GM21390 (cell line): ENCODE results near the gene ARHGAP15.

Source experiments
- ATAC-seq: cut with Tn5 transposase; IDR thresholded peaks from one replicate; pipeline ENCODE4 v1.9.1; 2021; ENCODE audit not compliant: unreplicated experiment

ARHGAP15 gene

DNA sequence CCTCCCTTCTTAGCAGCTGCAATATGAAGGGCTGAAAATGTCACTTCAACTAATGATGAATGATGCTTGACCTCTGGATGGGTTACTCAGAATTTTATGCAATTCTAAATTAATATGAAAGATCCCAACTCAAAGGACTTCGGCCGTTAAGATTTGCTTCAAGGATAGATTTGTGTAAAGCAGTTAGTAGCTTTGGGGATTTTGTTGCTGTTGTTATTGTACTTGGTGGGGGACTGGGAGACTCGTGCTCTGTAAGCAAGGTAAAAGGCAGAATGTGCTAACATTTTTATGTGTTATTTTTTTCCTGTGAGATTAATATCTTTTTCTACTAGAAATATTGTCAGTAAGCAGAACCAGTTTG, 478.8 kb downstream of the ARHGAP15 start:
- ATAC-seq: no peak

DNA sequence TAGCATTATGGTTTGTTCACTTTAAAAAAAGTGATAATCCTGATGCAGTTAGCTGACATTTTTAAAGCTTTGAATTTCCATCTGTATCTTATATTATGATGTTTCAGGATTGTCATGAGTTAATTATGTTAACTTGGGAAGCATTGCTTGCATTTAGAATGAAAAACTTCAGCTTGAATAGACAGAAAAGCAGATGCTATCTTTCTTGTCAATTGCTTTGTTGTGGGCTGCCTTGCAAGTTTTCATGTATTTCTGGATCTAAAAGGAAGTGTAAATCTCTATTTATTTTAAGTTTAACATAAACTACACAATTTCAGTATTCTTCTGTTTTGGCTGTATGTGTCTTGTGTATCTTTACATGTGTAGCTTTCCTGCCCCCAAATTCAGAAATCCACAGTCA, 479.5 kb downstream of the ARHGAP15 start:
- ATAC-seq: no peak

DNA sequence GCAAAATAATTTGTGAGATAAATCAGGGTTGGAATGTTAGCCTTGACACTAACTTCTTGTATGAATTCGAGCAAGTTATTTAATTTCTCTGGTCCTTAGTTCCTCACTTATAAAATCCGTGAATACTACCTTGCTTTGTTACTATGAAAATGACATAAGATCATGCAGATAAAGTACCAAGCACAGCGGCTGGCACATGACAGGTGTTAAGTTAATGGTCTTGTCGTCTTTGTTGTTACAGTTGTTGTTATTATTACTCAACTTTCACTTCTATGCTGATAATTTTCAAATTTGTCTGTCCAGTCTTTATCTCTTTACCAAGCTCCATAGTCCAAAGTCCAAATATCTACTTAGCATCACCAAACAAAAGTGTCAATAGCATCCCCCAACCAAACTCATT, 482.1 kb downstream of the ARHGAP15 start:
- ATAC-seq: no peak

DNA sequence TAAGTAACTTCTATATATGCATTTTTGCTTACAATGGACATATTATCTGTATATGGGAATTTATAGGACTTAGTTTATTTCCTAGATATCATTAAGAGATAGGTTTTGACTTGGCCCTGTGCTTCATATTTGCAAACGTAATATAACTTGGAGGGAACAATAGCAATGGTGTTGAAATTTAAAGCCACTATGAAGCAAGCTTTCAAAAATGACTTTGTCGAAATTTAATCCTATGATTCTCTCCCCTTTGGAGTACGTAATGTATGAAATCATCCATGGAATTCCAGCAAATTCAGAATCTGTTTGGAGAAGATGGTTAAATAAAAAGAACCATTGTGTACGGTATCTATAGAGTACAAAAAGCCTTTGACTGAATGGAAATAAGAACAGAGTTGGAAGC, 486.3 kb downstream of the ARHGAP15 start:
- ATAC-seq: no peak

DNA sequence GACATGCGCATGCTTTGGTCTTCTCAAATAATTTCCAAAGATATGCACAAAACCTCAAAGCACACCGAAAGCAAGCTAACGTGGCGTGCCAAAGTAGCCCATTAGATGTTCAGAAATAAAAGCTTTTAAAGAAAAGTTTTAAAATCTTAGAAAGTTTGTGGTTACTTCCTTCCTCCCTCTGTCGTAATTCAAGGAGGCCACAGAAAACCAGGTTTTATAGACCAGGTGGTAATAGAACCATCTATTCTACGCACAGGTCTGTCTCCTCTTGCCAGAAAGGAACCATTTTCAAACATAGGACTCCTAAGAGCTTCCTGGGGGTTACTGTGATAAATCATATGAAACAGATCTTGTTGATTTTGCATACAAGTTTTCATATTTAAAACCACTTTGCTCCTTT, 487.2 kb downstream of the ARHGAP15 start:
- no peak for ATAC-seq

DNA sequence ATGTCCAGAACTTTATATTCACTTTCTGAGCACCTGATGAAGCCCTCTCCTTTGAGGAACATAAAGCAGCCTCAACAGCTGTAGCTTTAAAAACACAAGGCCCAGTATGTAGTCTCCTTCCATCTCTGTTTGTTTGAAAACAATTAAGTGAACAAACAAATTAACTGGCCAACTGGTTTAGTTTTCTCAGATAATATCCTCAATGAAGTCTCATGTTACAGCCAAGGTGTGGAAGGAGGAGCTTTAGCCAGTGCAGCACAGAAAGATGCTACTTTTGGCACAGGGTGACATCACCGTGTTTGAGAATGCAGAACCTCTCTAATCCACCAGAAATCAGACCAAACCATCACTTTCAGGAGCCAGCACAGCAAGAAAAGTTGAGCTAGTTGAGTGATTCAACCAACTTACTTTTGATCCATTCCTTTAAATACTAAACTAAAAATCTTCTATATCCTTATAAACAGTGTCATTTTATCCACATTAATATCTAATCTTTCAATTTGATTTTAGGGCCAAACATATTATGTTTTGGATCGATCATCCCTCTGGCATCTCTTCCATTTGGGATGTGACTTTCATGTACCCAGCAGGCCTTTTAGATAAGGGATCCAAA, 488.7 kb downstream of the ARHGAP15 start:
- no peak for ATAC-seq

DNA sequence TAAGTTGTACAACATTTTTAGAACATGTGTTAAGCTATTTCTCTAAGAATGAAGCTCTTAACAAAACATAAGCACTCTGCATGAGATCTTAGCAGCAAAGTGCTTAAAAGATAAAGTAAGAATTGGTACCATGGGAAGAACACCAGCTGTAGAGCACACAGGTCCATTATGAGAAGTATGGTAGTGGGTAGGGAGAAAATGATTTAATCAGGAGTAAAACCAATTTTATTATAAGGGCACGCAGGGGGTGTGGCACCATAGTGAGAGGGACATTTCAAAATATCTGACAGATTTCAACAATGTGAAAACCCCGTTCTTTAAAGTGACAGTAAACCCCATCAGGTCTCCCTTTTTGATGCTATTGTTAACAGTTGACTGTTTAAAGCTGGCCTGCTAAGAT, 492.9 kb downstream of the ARHGAP15 start:
- ATAC-seq: no peak

DNA sequence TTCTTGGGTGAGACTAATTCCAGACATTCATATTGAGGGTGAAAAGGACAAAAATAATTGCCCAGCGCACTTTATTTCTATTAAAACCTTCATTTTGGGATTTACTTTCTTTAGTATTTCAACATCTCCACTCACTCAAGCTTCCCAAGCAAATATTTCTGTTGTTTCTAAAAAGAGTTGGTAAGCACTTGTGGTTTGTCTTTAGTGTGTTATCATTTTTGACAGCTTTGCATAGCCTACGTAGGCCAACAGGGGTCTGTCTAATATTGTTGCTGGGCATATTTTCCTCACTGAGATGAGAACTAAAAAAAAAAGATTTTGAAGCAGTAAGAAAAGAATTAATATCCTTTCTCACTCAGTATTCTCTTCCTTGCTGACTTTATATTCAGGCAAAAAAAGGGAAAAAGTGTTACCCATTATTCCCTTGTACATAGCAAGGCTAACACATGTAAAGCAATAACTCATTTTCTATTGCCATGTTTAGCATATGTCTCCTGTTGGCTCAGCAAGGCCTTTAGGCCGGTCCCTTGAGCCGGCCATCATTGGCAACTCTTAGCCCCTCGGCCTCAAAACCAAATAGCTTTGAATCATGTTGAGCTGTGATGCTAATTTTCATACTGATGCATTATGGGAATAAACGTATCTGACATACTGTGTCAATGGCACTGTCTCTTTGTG, 494.2 kb downstream of the ARHGAP15 start:
- no peak for ATAC-seq

DNA sequence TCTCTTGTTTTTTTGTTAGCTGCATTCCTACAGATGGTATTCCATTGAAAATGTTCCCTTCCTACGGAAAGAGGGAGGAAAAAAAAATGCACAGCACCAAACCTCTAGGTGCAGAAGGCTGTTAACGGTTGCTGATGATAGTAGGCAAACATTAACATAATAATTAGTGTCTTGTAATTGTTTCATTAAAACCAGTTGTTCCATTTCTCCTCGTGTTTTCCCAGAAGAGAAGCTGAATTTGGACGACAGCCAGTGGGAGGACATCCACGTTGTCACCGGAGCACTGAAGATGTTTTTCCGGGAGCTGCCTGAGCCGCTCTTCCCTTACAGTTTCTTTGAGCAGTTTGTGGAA, 494.7 kb downstream of the ARHGAP15 start:
- ATAC-seq: no peak

DNA sequence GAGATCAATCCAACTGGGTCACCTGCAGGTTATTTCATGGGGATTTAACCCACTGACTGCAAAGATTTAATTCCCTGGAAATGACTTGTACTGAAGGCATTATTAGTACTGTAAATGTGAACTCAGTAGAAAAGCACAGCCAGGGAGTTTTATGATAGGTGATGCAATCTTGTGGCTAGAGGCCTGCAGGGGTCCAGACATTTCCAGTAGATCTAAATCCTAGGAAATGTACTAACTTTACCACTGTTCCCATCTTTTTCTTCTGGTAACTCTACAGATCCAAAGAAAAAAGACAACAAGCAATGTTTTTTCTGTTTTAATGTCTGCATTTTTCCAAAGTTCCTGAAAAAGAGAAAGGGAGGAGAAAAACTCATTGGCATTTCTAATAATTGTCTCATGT, 500.1 kb downstream of the ARHGAP15 start:
- ATAC-seq: no peak

DNA sequence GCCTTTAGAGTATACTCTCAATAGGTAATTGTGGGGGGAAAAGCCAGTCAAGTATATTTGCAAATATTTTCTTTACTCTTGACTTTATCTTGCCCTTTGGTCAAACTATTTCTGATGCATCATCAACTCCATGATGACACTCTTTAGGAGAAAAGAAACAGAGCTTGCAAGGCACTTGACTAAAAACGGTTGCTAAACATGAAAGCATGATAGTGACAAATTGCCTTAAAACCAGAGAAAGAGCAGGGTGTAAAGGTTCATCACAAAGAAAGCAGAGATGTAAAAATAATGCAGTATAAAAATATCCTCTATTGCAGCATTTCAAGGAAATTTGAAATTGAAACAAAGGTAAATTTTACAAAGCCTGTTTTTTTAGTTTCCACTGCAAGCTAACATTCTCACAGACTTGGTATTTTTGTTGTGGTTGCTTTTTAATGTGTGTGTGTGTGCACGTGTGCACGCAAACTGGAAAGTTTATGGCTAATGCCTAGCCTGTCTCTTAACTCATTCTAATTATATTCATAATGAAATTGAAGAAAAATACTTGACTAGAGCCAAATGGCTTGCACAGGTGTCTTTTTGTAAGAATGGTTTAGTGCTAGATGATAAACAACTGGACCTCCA, 503.6 kb downstream of the ARHGAP15 start:
- ATAC-seq: no peak

DNA sequence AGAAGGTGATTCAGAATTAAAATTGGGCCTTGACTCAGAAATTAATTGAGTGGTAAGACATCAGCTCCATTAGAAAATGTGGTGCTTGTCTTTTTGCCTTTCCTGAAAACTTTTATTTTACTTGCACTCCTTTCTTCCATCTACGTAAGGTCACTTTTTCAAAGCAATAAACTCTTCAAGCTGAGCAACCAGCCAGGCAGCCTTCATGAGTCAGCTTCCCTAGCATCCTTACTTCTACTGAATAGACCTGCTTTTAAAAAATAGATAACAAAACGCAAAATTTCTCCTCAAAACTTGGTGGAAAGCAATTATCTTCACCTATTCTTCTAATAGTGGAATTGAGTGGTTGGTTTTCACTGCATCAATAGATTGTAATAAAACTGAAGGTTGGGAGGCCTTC, 504.2 kb downstream of the ARHGAP15 start:
- no peak for ATAC-seq

DNA sequence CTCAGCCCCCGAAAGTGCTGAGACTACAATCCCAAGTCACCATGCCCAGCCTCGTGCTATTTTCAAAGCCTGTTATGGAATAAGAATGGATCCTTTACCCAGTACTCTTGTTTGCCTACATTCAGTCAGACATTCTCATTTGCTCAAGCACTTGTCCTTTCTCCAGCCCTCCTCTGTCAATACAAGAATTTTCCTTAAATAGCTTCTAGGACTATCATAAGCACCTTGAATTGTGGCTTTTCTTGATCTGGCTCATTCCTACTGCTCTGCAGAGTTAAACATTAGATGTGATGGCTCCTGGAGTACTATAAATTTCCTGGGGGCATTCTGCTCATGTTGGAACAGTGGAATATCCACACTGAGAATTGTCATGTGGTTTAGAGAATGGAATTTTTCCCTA, 506.1 kb downstream of the ARHGAP15 start:
- ATAC-seq: no peak

DNA sequence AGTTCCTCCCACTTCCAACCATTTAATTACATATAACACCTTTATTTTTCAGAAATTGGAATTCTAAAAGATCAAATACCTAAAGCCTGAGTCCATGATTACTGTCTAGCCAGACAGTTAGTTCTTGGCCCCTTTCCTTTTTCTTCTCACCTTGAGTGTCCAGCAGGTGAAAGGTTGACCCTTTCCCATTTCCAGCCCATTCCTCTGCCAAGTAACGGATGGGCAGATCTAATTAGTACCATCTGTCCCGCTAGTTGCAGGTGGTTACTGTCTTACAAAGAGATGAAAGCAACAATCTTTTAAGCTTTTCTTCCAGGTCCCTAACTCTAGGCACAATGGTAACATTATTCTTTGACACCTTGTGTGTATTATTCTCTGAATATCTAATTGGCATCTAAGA, 506.7 kb downstream of the ARHGAP15 start:
- no peak for ATAC-seq

DNA sequence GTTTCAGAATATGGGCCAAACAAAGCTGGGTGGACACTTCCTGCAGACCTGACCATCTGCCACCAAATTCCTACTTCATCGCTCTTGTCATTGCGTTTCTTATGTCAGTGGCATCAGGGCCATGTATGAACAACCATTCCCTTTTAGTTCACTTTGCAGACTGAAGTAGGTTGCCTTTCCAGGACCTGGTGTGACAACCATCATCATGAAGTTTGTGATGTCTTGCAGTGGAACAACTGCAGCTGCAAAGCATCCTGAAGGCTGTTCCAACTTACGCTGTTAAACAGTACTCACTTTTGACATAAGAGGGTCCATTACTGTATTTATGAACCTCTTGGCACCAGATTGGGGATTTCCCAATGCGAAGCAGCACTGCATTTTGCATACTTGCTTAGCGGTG, 511.6 kb downstream of the ARHGAP15 start:
- ATAC-seq: no peak

DNA sequence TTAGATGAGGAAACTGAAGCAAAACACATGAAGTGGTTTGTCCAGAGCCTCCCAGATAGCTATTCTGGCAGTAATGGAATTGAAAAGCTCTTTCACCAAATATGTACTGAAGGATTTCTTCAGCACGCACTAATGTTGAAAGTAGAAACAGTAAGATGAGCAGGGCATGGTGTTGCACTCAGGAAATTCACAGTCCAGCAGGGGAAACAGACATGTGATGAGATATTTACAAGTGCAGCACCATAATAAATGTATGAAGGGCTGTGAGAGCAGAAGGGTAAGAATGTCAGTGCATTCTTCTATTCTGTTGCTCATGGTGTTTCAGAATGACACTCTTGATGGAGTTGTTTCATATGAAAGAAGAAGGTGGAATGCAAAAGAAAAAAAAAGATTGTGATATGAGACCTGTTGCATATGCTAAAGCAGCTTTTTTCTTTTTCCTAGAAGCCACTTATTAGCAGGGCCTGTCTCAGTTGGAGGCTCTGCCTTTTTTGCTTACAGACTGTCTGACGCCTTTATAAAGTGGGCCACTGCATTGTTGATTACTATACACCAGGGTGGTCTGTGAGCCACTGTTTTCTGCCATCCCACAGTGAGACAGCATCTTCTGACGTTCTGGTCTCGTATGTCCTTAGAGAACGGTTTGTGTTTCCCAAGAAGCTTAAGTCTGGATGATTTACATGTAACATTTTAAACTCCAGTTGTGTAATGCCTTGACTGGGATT, 516.9 kb downstream of the ARHGAP15 start:
- ATAC-seq: no peak

DNA sequence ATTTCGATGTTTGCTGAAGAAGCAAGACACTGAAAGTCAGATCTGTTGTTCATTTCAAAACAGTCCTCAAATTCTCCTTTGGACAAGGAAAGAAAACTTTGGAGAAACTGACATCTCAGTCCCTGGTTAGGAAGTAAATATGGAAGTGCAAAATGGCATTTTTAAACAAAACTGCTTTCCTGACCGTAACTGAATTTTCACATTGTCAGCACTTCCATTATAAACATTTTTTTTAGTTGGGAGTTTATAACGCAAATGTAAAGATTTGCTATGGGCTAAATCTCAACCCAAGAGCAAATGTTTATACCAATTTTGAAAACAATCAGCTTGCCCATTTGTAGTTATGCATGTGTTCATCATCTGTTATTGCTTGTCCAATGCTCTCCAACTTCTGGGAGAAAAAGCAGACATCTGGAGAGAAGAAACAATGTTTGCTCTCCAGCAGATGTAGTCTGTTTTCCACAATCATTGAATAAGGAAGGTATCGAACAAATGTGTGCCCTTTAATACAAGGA, 520.1 kb downstream of the ARHGAP15 start:
- ATAC-seq: no peak

DNA sequence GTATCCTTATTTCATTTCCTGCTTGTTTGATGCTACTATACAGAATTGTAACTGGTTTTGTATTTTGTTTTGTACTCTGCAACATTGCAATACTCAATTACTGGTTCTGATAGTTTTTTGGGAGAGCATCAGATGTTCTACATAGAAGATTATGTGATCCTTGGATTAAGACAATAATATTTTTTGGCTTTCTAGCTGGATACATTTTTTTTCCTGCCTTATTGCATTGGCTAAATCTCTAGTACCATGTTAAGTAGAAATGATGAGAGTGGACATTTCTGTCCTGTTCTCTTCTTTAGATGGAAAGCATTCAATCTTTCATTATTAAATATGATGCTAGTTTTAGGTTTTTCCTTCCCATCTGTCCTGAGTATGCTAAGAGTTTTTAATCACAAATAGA, 523.5 kb downstream of the ARHGAP15 start:
- no peak for ATAC-seq

DNA sequence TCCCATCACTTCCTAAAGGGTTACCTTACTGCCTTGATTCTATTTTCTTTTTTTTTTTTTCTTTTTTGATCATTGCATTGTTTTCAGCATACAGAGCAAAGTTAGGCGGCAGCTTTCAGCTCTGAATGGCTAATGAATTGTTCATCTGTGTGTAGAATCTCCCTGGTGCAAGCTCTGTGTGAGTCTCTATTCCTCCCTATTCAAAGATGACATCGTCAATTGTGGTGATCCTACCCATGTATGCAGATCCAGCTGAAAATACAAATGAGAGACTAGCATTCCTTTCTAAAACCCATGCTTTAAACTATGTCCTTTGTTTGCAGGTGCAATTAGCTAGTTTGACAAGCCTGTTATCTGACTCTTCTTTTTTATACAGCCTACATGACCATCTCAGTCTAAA, 539.0 kb downstream of the ARHGAP15 start:
- ATAC-seq: no peak

DNA sequence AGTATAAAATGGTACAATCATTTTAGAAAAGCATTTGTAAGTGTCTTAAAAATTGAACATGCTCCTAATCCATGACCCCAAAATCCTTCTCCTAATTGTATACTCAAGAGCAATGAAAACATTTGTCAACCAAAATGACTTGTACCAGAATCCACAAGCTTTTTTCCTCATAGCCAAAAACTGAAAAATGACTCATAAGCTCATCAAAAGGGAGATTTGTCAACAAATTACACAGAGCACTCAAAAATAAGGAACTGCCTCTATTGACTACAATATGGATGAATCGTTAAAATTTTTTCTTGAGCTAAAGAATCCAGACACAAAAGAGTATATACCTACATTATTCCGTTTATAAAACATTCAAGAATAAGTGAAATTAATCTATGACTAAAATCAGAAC, 544.8 kb downstream of the ARHGAP15 start:
- no peak for ATAC-seq

DNA sequence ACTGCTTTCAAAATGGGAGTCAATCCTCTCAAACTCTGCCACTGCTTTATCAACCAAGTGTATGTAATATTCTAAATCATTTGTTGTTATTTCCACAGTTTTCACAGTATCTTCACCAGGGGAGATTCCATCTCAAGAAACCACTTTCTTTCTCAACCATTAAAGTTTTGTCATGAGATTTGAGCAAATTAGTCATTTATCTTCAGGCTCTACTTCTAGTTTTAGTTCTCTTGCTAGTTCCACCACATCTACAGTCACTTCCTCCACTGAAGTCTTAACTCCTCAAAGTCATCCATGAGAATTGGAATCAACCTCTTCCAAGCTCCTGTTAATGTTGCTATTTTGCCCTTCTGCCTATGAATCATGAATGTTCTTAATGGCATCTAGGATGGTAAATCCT, 545.8 kb downstream of the ARHGAP15 start:
- no peak for ATAC-seq

DNA sequence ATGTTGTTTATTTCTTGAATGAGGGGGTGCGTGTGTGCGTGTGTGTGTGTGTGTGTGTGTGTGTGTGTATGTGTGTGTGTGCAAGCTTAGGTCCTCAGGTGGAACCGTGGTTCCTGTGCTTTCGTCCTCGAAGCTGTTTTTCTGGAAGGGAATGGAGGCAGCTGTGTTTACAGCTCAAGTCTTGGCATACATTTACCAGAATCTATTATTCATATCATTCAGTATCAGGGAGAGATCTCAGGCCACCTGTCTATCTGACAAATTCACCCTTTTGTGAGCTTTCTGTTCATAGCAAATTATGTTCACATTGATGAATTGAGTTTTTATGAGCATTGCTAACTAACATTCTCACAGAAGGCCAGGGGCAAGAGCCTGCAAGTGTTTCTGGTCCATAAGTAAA, 550.4 kb downstream of the ARHGAP15 start:
- no peak for ATAC-seq
